HepG2 (cell line): ENCODE results near the gene CCDC192. TPM values are rescaled to one million over a fixed set of nuclear protein-coding genes. Genes with fewer than 3 reads are reported as not detected.

Source experiments
- ATAC-seq: fragments of 200-7000 bp; cut with Tn5 transposase; 3 replicates; pipeline ENCODE4 v1.9.1; 2020; ENCODE audit warnings: mild to moderate bottlenecking, moderate library complexity
- BruUV-seq: library from RNA; stranded (reverse); fragments of 400-500 nt; replicated peaks from 2 replicates; lab custom pipeline; 2021; lab: Mats Ljungman, UMichigan
- CTCF ChIA-PET: fragments of 300-600 bp; formaldehyde crosslinking; extraction: SDS; loops from one replicate; lab custom pipeline; 2021; ENCODE audit warnings: low total read pairs, inconsistent platforms, low intra/inter-chr PET ratio; lab: Yijun Ruan, JAX
- POLR2A ChIA-PET: fragments of 350-600 bp; sonication (Branson Sonifier 250); formaldehyde crosslinking; loops from one replicate; lab custom pipeline; 2020; ENCODE audit warnings: antibody characterized with exemption, inconsistent platforms; lab: Yijun Ruan, JAX
- DNase-seq: peaks from one replicate; pipeline ENCODE4 v3.0.0-alpha.2; 2015; ENCODE audit warnings: low spot score
- FAIRE-seq: peaks from 3 replicates; lab custom pipeline; 2011; peaks lifted over from hg19 to GRCh38; lab: Jason Lieb, UNC
- H2AFZ ChIP-seq: one replicate; pipeline ENCODE4 v1.6.1; 2011; ENCODE audit warnings: low read length, inconsistent platforms
- H3K27ac ChIP-seq: fragments of 300-600 bp; 3 replicates; pipeline ENCODE4 v1.8.0; 2011; ENCODE audit warnings: mixed run types, mild to moderate bottlenecking, mixed read lengths, low read length, inconsistent platforms; ENCODE audit not compliant: insufficient read depth; ENCODE audit errors: extremely low read length
- H3K27me3 ChIP-seq, 2 experiments: fragments of 200-600 bp in 1 of 2; 2 replicates in 1 of 2; 3 replicates in 1 of 2; pipeline versions ENCODE4 v1.6.0 to v1.8.0; 2011; ENCODE audit warnings: low read length in 2 of 2, mild to moderate bottlenecking in 2 of 2, moderate library complexity in 2 of 2, inconsistent platforms in 1 of 2; ENCODE audit not compliant: insufficient read depth in 2 of 2, control insufficient read depth in 1 of 2
- H3K36me3 ChIP-seq, 2 experiments: fragments of 200-600 bp in 1 of 2; replicated peaks in 1 of 2; 2 replicates in 1 of 2; 3 replicates in 1 of 2; pipeline versions ENCODE4 v1.5.1 to v1.8.0; 2011; ENCODE audit warnings: low read length in 2 of 2, inconsistent platforms in 1 of 2; ENCODE audit not compliant: insufficient read depth in 2 of 2, control insufficient read depth in 1 of 2
- H3K4me1 ChIP-seq: 2 replicates; pipeline ENCODE4 v1.5.1; 2012; ENCODE audit warnings: low read length, inconsistent platforms; ENCODE audit not compliant: insufficient read depth
- H3K4me2 ChIP-seq: 2 replicates; pipeline ENCODE4 v1.6.0; 2011; ENCODE audit warnings: low read depth, low read length, inconsistent platforms
- H3K4me3 ChIP-seq, 3 experiments: fragments of 200-600 bp in 1 of 3; sonication (generic), shearing (Covaris generic) in 1 of 3; replicated peaks in 1 of 3; 2 replicates each; pipeline ENCODE4 v1.5.1; 2011 to 2016; ENCODE audit warnings: low read length in 3 of 3, inconsistent platforms in 2 of 3, low read depth in 2 of 3, mild to moderate bottlenecking in 2 of 3, control low read depth in 1 of 3, mixed read lengths in 1 of 3; ENCODE audit not compliant: insufficient read depth in 1 of 3
- H3K79me2 ChIP-seq: one replicate; pipeline ENCODE4 v1.6.1; 2011; ENCODE audit warnings: low read length, inconsistent platforms; ENCODE audit not compliant: insufficient read depth
- H3K9ac ChIP-seq: 2 replicates; pipeline ENCODE4 v1.6.0; 2011; ENCODE audit warnings: mild to moderate bottlenecking, low read depth, low read length, inconsistent platforms; ENCODE audit not compliant: insufficient read depth
- H3K9me3 ChIP-seq: 2 replicates; pipeline ENCODE4 v1.5.1; 2012; ENCODE audit warnings: mild to moderate bottlenecking, low read length
- H4K20me1 ChIP-seq: 2 replicates; pipeline ENCODE4 v1.6.0; 2011; ENCODE audit warnings: inconsistent platforms, mild to moderate bottlenecking, low read length, moderate library complexity; ENCODE audit not compliant: insufficient read depth
- AKNA ChIP-seq: sonication (generic); formaldehyde crosslinking; IDR thresholded peaks from 2 replicates; pipeline ENCODE4 v1.4.0; 2020; ENCODE audit warnings: missing genetic modification reagents, borderline replicate concordance
- ATRX ChIP-seq: sonication (generic); formaldehyde crosslinking; IDR thresholded peaks from 2 replicates; pipeline ENCODE4 v1.4.0; 2020; ENCODE audit warnings: missing genetic modification reagents, borderline replicate concordance
- BCL3 ChIP-seq: sonication (generic); formaldehyde crosslinking; IDR thresholded peaks from 2 replicates; pipeline ENCODE4 v1.5.1; 2020; ENCODE audit warnings: mild to moderate bottlenecking, missing genetic modification reagents, moderate library complexity
- FOXK1 ChIP-seq: sonication (generic); formaldehyde crosslinking; IDR thresholded peaks from 2 replicates; pipeline ENCODE4 v1.4.0; 2020; ENCODE audit warnings: low read depth, missing genetic modification reagents, borderline replicate concordance
- NFIC ChIP-seq: IDR thresholded peaks from 2 replicates; pipeline ENCODE4 v1.6.1; 2012; ENCODE audit warnings: mild to moderate bottlenecking, low read length, inconsistent platforms
- NFYC ChIP-seq: IDR thresholded peaks from 2 replicates; pipeline ENCODE4 v1.6.1; 2016; ENCODE audit warnings: missing genetic modification reagents, missing compliant biosample characterization
- POGK ChIP-seq: sonication (generic); formaldehyde crosslinking; conservative IDR thresholded peaks from 2 replicates; pipeline ENCODE4 v1.8.0; 2022; ENCODE audit warnings: mild to moderate bottlenecking, moderate library complexity, missing genetic modification reagents
- SNRNP70 ChIP-seq: fragments of 200-400 bp; formaldehyde crosslinking; IDR thresholded peaks from 2 replicates; pipeline ENCODE4 v1.6.1; 2017; ENCODE audit warnings: mild to moderate bottlenecking, low read depth, low read length, moderate library complexity
- SRF ChIP-seq: IDR thresholded peaks from 2 replicates; pipeline ENCODE4 v1.6.1; 2011; ENCODE audit warnings: mild to moderate bottlenecking, low read depth, low read length, moderate library complexity
- ZMAT3 ChIP-seq: sonication (generic); formaldehyde crosslinking; conservative IDR thresholded peaks from 2 replicates; pipeline ENCODE4 v1.7.0; 2021; ENCODE audit warnings: missing genetic modification reagents
- ZNF577 ChIP-seq: sonication (generic); formaldehyde crosslinking; IDR thresholded peaks from 2 replicates; pipeline ENCODE4 v1.4.0; 2020; ENCODE audit warnings: mild to moderate bottlenecking, low read depth, missing genetic modification reagents, borderline replicate concordance
- ZNF724P ChIP-seq: sonication (generic); formaldehyde crosslinking; IDR thresholded peaks from 2 replicates; pipeline ENCODE4 v1.8.0; 2022; ENCODE audit warnings: missing genetic modification reagents, borderline replicate concordance
- WGBS: methylation state at CpG from one replicate; pipeline ENCODE4 v1.1.6; 2017; ENCODE audit warnings: low lambda C conversion rate; 5-methylcytosine and 5-hydroxymethylcytosine counted together
- in situ Hi-C: cut with HindIII; loops from 2 replicates; pipeline ENCODE4 v1.10.0; 2017; ENCODE audit warnings: low pct_unique_long_range_greater_than_20kb; ENCODE audit not compliant: extremely low pct_ligation_motif_present
- intact Hi-C: fragments of 100-400 bp; cut with micrococcal nuclease; formaldehyde crosslinking; loops from one replicate; pipeline ENCODE4 v1.10.0; 2022; ENCODE audit not compliant: unreplicated experiment
- polyA plus RNA-seq, 8 experiments: library from polyadenylated mRNA; depleted of rRNA in 3 of 8; stranded (reverse) in 7 of 8; unstranded in 1 of 8; fragments of >200 nt; fragmentation: Illumina TruSeq in 4 of 8; extraction: Trizol in 4 of 8; gene quantifications; 2 replicates each; pipeline versions ENCODE4 v1.2.1 to v1.2.3, GENCODE V29; 2011 to 2016; ENCODE audit warnings: low read depth in 4 of 8, missing spikeins in 1 of 8, mixed read lengths in 1 of 8; ENCODE audit not compliant: insufficient read depth in 1 of 8
- total RNA-seq, 5 experiments: library from RNA; depleted of rRNA; stranded (reverse); fragments of >200 nt; fragmentation: Illumina TruSeq; extraction: Trizol; gene quantifications; 2 replicates each; pipeline ENCODE4 v1.2.3, GENCODE V29; 2016; ENCODE audit warnings: low read depth in 1 of 5

Gene CCDC192
- total and polyA plus RNA-seq, 2 of the 13 experiments (the other 11 are each of a cell fraction or from before 2014, with no cell fraction given): not detected

- Histone ChIP-seq H3K4me1 (no peaks in the 10 kb centered on the region), H3K79me2 (no peaks in the 10 kb centered on the region), H3K9me3 (no peaks in the 10 kb centered on the region), H4K20me1 (no peaks in the 10 kb centered on the region), H2AFZ (no peak overlapping the region), H3K4me3 (no peak overlapping the region), H3K36me3 (no peaks in the 10 kb centered on the region), H3K9ac (no peak overlapping the region), H3K4me2 (no peak overlapping the region), H3K27me3 (no peaks in the 10 kb centered on the region), H3K27ac (no peak overlapping the region)
- intact Hi-C loops (no loop called here), in situ Hi-C loops (no loop called here)
- WGBS: 15% methylated on average over 4 of the region's 4 CpGs
- FAIRE-seq: no peak
- TF ChIP-seq NFYC (CRISPR knock-in tag) (no peak), POGK (CRISPR knock-in tag) (no peak), AKNA (CRISPR knock-in tag) (no peak), SRF (no peak), ATRX (CRISPR knock-in tag) (no peak), BCL3 (CRISPR knock-in tag) (no peak), FOXK1 (no peak), NFIC (no peak), SNRNP70 (no peak), ZNF724P (CRISPR knock-in tag) (no peak), ZNF577 (CRISPR knock-in tag) (no peak), ZMAT3 (CRISPR knock-in tag) (no peak)
- ChIA-PET POLR2A (no interaction called here), CTCF (no interaction called here)
- no peak for ATAC-seq
- DNase-seq: no peak
- no TSS peak for BruUV-seq
These were observed 167.7 kb downstream of the CCDC192 start for GRCh38 chr5:127870914-127871313.
